ENCODE measurements around the gene ADGRE2. TPM values are rescaled to one million over a fixed set of nuclear protein-coding genes. Genes with fewer than 3 reads are reported as not detected.
"Not testable (repeated sequence)": the region's sequence is repeated elsewhere in the genome, so short reads cannot be mapped to it uniquely, and the experiment has no call there.

Gene ADGRE2
- 0.23 and 0.26 TPM in 2 replicates for total RNA-seq (2022)
- percentile 14 among the genes with signal in this experiment for Bru-seq, nascent RNA
- percentile 11 among the genes with signal in this experiment for BruChase-seq, experiment 1, labeled RNA remaining after a 2-hour chase
- BruChase-seq, experiment 2, labeled RNA remaining after a 6-hour chase, result percentile 11 among the genes with signal in this experiment
- long read RNA-seq, result 0 reads

DNA sequence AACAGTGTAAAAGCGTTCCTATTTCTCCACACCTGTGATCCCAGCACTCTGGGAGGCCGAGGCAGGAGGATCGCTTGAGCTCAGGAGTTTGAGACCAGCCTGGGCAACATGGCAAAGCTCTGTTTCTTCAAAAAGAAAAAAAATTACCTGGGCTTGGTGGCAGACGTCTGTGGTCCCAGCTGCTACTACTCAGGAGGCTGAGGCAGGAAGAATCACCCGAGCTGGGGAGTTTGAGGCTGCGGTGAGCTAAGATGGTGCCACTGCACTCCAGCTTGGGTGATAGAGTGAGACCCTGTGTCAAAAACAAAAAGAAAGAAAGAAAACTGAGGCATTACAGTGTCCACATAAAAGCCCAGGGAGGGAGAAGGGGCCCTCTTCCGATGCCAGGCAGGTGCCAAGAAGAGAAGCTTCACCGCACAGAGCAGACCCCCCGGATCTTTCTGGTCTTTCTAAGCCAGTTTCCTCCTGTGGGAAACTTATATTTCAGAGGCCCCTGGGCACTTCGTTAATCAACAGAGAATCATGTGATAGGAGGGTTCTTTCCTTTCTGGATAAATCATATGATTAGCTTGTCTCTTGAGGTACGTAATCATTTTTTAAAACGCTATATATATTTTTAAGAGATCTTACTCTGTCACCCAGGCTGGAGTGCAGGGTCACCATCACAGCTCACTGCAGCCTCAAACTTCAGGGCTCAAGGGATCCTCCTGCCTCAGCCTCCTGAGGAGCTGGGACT lies at the start of gene ADGRE2:
Gene ADGRE2, minus strand, starts transcription at position 451 of the 736 bp plus-strand sequence. CDS start 1,804 bp downstream, outside the sequence.
- H3K36me3 Mint-ChIP-seq (ENCODE audit: insufficient read depth, unreplicated experiment); H3K4me3 Mint-ChIP-seq (ENCODE audit: unreplicated experiment); H3K27me3 ChIP-seq (replicated peaks; ENCODE audit: control insufficient read depth, insufficient read depth, low read length); H3K27me3 Mint-ChIP-seq (ENCODE audit: insufficient read depth, unreplicated experiment); H3K36me3 ChIP-seq (ENCODE audit: control insufficient read depth, insufficient read depth, low read length); POLR2A ChIA-PET; CTCF ChIA-PET; H3K4me1 Mint-ChIP-seq (ENCODE audit: low read depth, unreplicated experiment); H3K27ac Mint-ChIP-seq (ENCODE audit: unreplicated experiment); BruUV-seq (replicated peaks); DNase-seq; H3K4me3 ChIP-seq (ENCODE audit: low read depth, low read length); H3K4me1 ChIP-seq; H3K9me3 Mint-ChIP-seq (ENCODE audit: unreplicated experiment); intact Hi-C loops (cut with micrococcal nuclease; ENCODE audit: unreplicated experiment); H3K9me3 ChIP-seq: not testable (repeated sequence)

DNA sequence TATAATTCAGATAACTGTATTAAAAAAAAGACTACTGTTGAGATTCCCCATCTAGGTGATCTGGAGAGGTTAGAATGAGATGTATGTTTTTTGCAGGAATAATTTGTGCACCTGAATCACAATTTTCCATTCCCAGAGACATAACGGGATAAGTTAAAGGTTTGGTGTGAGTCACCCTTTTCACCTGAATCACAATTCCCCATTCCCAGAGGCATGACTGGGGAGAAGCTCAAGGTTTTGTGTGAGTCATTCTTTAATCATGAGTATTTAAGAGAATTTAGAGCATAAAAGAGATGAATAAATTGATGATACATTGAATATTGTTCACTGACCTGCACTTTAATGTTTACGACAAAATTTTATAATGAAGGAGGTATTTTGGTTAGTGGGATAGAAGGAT lies 47.6 kb upstream of the ADGRE2 start:
- no peaks in the 10 kb centered on the region for H3K36me3 ChIP-seq (ENCODE audit: control insufficient read depth, insufficient read depth, low read length)
- no peaks in the 10 kb centered on the region for H3K9me3 ChIP-seq
- ChIA-PET POLR2A (no interaction called here), CTCF (no interaction called here)
- TF ChIP-seq, protein P1, sequence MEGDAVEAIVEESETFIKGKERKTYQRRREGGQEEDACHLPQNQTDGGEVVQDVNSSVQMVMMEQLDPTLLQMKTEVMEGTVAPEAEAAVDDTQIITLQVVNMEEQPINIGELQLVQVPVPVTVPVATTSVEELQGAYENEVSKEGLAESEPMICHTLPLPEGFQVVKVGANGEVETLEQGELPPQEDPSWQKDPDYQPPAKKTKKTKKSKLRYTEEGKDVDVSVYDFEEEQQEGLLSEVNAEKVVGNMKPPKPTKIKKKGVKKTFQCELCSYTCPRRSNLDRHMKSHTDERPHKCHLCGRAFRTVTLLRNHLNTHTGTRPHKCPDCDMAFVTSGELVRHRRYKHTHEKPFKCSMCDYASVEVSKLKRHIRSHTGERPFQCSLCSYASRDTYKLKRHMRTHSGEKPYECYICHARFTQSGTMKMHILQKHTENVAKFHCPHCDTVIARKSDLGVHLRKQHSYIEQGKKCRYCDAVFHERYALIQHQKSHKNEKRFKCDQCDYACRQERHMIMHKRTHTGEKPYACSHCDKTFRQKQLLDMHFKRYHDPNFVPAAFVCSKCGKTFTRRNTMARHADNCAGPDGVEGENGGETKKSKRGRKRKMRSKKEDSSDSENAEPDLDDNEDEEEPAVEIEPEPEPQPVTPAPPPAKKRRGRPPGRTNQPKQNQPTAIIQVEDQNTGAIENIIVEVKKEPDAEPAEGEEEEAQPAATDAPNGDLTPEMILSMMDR (IDR thresholded peaks at IDR 0.05; ENCODE audit: insufficient read depth in 1 of 2, low read depth in 1 of 2, low read length in 1 of 2, severe bottlenecking in 1 of 2, unreplicated experiment in 1 of 2), result no peak
- DNase-seq, result no peak
- H3K9me3 Mint-ChIP-seq (ENCODE audit: unreplicated experiment), result no peaks in the 10 kb centered on the region
- no peak overlapping the region for H3K27ac Mint-ChIP-seq (ENCODE audit: unreplicated experiment)
- BruUV-seq (replicated peaks), result no TSS peak
- H3K4me3 ChIP-seq (ENCODE audit: low read depth, low read length), result no peak overlapping the region
- no peaks in the 10 kb centered on the region for H3K4me1 Mint-ChIP-seq (ENCODE audit: low read depth, unreplicated experiment)
- intact Hi-C loops (cut with micrococcal nuclease; ENCODE audit: unreplicated experiment), result no loop called here
- no peaks in the 10 kb centered on the region for H3K27me3 ChIP-seq (replicated peaks; ENCODE audit: control insufficient read depth, insufficient read depth, low read length)
- no peaks in the 10 kb centered on the region for H3K4me1 ChIP-seq
- no peaks in the 10 kb centered on the region for H3K36me3 Mint-ChIP-seq (ENCODE audit: insufficient read depth, unreplicated experiment)
- no peak overlapping the region for H3K4me3 Mint-ChIP-seq (ENCODE audit: unreplicated experiment)
- H3K27me3 Mint-ChIP-seq (ENCODE audit: insufficient read depth, unreplicated experiment), result peaks cover 14% of the 10 kb centered on the region

GRCh38 chr19:14821937-14822336 lies 43.6 kb upstream of the ADGRE2 start:
- no peaks in the 10 kb centered on the region for H3K4me1 ChIP-seq
- no peaks in the 10 kb centered on the region for H3K9me3 Mint-ChIP-seq (ENCODE audit: unreplicated experiment)
- BruUV-seq (replicated peaks), result no TSS peak

More at GRCh38 chr19:14821937-14822336, 43.6 kb upstream of the ADGRE2 start:
- no peaks in the 10 kb centered on the region for H3K36me3 ChIP-seq (ENCODE audit: control insufficient read depth, insufficient read depth, low read length)
- no peaks in the 10 kb centered on the region for H3K27me3 ChIP-seq (replicated peaks; ENCODE audit: control insufficient read depth, insufficient read depth, low read length)
- H3K4me3 ChIP-seq (ENCODE audit: low read depth, low read length), result no peak overlapping the region
- no peak overlapping the region for H3K4me3 Mint-ChIP-seq (ENCODE audit: unreplicated experiment)
- H3K27ac Mint-ChIP-seq (ENCODE audit: unreplicated experiment), result no peak overlapping the region
- TF ChIP-seq, protein P1 (IDR thresholded peaks at IDR 0.05; ENCODE audit: insufficient read depth in 1 of 2, low read depth in 1 of 2, low read length in 1 of 2, severe bottlenecking in 1 of 2, unreplicated experiment in 1 of 2), result no peak
- intact Hi-C loops (cut with micrococcal nuclease; ENCODE audit: unreplicated experiment), result no loop called here
- H3K4me1 Mint-ChIP-seq (ENCODE audit: low read depth, unreplicated experiment), result no peaks in the 10 kb centered on the region
- DNase-seq, result no peak
- ChIA-PET CTCF (interaction anchor here (0.6 kb wide), 1 partner anchor 547 kb away, joined by 3 read pairs; no protein-coding TSS in a partner anchor), POLR2A (no interaction called here)
- H3K36me3 Mint-ChIP-seq (ENCODE audit: insufficient read depth, unreplicated experiment), result no peaks in the 10 kb centered on the region
- peaks cover 10% of the 10 kb centered on the region for H3K27me3 Mint-ChIP-seq (ENCODE audit: insufficient read depth, unreplicated experiment)
- H3K9me3 ChIP-seq, result no peaks in the 10 kb centered on the region
